Adrenal gland (tissue), 12 donors: Measurements from ENCODE around the gene TRIO. TPM values are rescaled to one million over a fixed set of nuclear protein-coding genes. Genes with fewer than 3 reads are reported as not detected.

Experiments
- DNase-seq, 7 donors: peaks; one replicate each; pipeline ENCODE4 v3.0.0-alpha.2; 2019 to 2020
- H3K27ac ChIP-seq, 5 donors: fragments of 200-600 bp; sonication (generic) in 4 of 5; 1 replicate in 3 of 5; 2 replicates in 2 of 5; pipeline versions ENCODE4 v1.5.1 to v1.8.0; 2016 to 2020; ENCODE audit warnings: mild to moderate bottlenecking in 1 of 5
- H3K27me3 ChIP-seq: fragments of 200-600 bp; 2 replicates; pipeline ENCODE4 v1.8.0; 2021
- H3K36me3 ChIP-seq, 2 donors: fragments of 200-600 bp; replicated peaks in 1 of 2; 1 replicate in 1 of 2; 2 replicates in 1 of 2; pipeline versions ENCODE4 v1.5.1 to v1.8.0; 2018 to 2022
- H3K4me1 ChIP-seq, 2 donors: fragments of 200-600 bp; replicated peaks in 1 of 2; 1 replicate in 1 of 2; 2 replicates in 1 of 2; pipeline versions ENCODE4 v1.5.1 to v1.8.0; 2018 to 2021
- H3K4me3 ChIP-seq, 4 donors: fragments of 200-600 bp; sonication (generic) in 3 of 4; one replicate each; pipeline ENCODE4 v1.5.1; 2016 to 2018
- H3K9me3 ChIP-seq, 3 donors: fragments of 200-600 bp; sonication (generic) in 1 of 3; replicated peaks in 1 of 3; 1 replicate in 2 of 3; 2 replicates in 1 of 3; pipeline versions ENCODE4 v1.5.1 to v1.8.0; 2016 to 2021
- CTCF ChIP-seq, 6 experiments: fragments of 450-650 bp in 4 of 6; fragments of 200-600 bp in 2 of 6; sonication (generic) in 1 of 6; IDR thresholded peaks; 1 replicate in 5 of 6; 2 replicates in 1 of 6; pipeline versions ENCODE4 v1.5.1 to v1.8.0; 2016 to 2021; ENCODE audit warnings: antibody characterized with exemption in 6 of 6, mild to moderate bottlenecking in 2 of 6, moderate library complexity in 1 of 6
- POLR2A ChIP-seq, 2 donors: fragments of 450-650 bp; IDR thresholded peaks; one replicate each; pipeline ENCODE4 v1.6.1; 2017; ENCODE audit warnings: antibody characterized with exemption in 2 of 2, mild to moderate bottlenecking in 2 of 2, moderate library complexity in 1 of 2
- WGBS, 4 donors: extraction: QIAGEN DNeasy Blood & Tissue Kit in 2 of 4; methylation state at CpG; one replicate each; pipeline versions ENCODE4 v1.1.5 to v1.1.7; 2013 to 2017; 5-methylcytosine and 5-hydroxymethylcytosine counted together
- intact Hi-C, 2 donors: fragments of 100-400 bp; cut with DNase I; formaldehyde crosslinking; loops; one replicate each; pipeline versions ENCODE4 v1.14.1 to v1.15.0; 2022 to 2023
- polyA plus RNA-seq, 3 donors: library from polyadenylated mRNA; stranded (reverse); fragments of 200-250 nt in 2 of 3; fragments of 350-450 nt in 1 of 3; fragmentation: Illumina TruSeq in 1 of 3; extraction: RNeasy Lipid Tissue Mini Kit (QIAGEN cat#74804) in 1 of 3; gene quantifications; one replicate each; pipeline ENCODE4 v1.2.3, GENCODE V29; 2013 to 2014
- total RNA-seq, 9 donors: library from RNA; depleted of rRNA in 4 of 9; stranded (reverse); fragments of >200 nt in 4 of 9; fragments of 120-200 nt in 1 of 9; fragmentation: NEBNext Ultra II Directional in 1 of 9; extraction: Animal tissue kit (Norgen Biotek cat#: 25700) in 1 of 9; gene quantifications; one replicate each; pipeline versions ENCODE4 v1.1.0 to v1.2.4, GENCODE V29; 2013 to 2023
- donor health status: healthy with polysubstance abuse.
- donor health status: Bipolar disorder and iron deficiency.
- donor health status: DM: yes; HTN: yes; CAD: no.
- donor health status: DM: no; HTN: no; CAD: no.
- donor health status: DM: no; HTN: no; CAD: no.
- donor health status: DM: yes; HTN: yes; CAD: no.

The TRIO gene
- total and polyA plus RNA-seq, 12 donors = 27.3 to 109 (median 72.4) TPM

- Histone ChIP-seq H3K9me3 (no peaks in the 10 kb centered on the region), H3K4me1 (peaks cover 7 to 43% of the 10 kb centered on the region in 2 donors), H3K27me3 (no peaks in the 10 kb centered on the region), H3K36me3 (no peaks in the 10 kb centered on the region), H3K27ac (peak overlapping the region in 3 of 5 donors; percentile 10 to 77 (median 62)), H3K4me3 (no peak overlapping the region)
- WGBS, 4 donors = 59 to 69% (median 65%) methylated on average over 4 of the region's 4 CpGs
- no peak for DNase-seq
- intact Hi-C loops = no loop called here
- TF ChIP-seq POLR2A (IDR thresholded peaks at IDR 0.05) = no peak
- TF ChIP-seq CTCF (IDR thresholded peaks at IDR 0.05) = no peak
Observed at GRCh38 chr5:14445013-14445412, 301.9 kb downstream of the TRIO start.

DNA sequence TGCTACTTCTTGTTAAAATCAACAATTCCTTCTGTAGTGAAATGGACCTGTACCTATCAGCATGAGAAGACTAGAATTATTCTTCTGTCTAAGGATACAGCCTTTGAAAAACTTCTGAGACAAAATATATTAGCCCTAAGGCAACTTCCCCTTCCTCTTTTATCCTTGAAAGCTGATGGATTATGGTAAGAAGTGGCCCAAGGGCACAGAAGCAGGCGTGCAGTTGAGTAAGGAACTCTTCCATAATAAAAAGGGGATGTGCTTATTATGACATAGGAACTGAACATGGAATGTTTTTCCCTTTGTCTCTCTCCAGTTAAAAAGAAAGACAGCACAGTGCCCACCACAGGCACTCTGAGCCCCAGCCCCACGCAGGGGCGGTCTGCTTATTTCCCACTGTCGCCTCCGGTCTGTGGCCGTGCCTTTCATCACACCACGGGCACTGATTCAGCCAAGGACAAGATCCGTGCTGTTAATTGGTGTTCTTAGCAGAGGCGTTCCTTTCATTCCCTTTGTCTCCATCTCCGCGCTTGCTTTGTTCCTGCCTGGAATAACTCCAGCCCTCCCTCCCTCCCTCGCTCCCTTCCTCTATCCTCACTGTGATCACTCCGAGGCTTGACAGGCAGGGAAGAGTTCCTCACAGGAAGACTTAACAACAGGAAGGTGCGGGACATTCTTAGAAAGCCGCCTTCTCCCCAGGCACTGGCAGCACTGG lies 302.6 kb downstream of the TRIO start:
- WGBS, 4 donors = 15 to 25% (median 20%) methylated on average over 13 to 15 of the region's 15 CpGs
- TF ChIP-seq CTCF (IDR thresholded peaks at IDR 0.05) (no peak), POLR2A (IDR thresholded peaks at IDR 0.05) (no peak)
- peak overlapping the region; percentile 19 to 77 (median 53) for H3K27ac ChIP-seq
- intact Hi-C loops = no loop called here
- DNase-seq = peak in 6 of 7 donors; percentile 37 to 75 (median 56)
- no peaks in the 10 kb centered on the region for H3K36me3 ChIP-seq
- no peaks in the 10 kb centered on the region for H3K27me3 ChIP-seq
- H3K4me1 ChIP-seq = peaks cover 7 to 43% of the 10 kb centered on the region in 2 donors
- peak overlapping the region in 1 of 4 donors; percentile 20 for H3K4me3 ChIP-seq
- H3K9me3 ChIP-seq = no peaks in the 10 kb centered on the region

DNA sequence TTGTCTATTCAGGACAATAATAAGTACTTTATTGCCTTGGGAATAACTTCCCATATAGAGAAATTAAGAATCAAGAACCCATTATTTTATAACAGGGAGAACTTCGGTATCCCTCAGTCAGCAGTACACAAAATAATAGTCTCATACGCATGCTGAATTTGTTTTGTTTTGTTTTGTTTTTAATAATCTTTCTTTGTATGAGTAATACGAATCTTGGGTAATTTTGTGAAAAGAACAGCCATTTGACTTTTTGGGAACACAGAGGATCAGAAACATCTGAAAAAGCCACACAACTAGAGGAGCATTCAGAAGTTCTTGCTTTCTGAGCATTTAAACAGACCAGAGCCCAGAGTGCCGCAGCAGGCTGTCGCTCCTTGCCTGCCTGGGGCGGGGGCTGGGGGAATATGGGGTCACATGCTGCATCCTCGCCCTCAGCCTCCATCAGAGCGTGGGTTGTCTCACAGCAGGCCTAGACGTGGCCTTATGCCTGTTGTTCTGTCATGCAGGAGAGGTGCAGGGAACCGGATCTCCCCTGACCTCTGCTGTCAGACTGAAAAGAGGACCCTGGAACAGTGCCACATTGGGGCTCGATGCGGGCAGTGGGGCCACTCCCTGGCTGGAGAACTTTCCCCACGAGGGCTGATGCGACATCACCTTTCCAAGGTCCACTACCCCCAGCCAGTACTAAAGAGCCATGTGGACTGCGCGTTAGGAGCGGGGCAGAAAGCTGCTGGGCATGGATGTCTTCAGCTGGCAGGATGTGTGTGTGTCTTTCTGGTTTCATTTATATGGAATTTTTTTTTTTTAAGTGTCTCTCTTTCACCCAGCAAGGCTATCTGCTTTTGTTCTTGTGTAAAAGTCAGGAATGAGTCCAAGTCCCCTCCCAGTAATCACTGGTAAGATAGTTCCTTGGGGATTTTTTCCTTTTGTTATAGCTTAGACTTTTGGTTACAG lies 305.1 kb downstream of the TRIO start:
- Histone ChIP-seq H3K27ac (peak overlapping the region in 4 of 5 donors; percentile 31 to 78 (median 64)), H3K9me3 (no peaks in the 10 kb centered on the region), H3K4me3 (peak overlapping the region in 1 of 4 donors; percentile 2), H3K27me3 (no peaks in the 10 kb centered on the region), H3K4me1 (peaks cover 7 to 59% of the 10 kb centered on the region in 2 donors), H3K36me3 (no peaks in the 10 kb centered on the region)
- DNase-seq = peak in 5 of 7 donors; percentile 28 to 70 (median 36)
- intact Hi-C loops = no loop called here
- TF ChIP-seq CTCF (IDR thresholded peaks at IDR 0.05) (no peak), POLR2A (IDR thresholded peaks at IDR 0.05) (no peak)
- WGBS, 4 donors = 51 to 60% (median 56%) methylated on average over 15 to 17 of the region's 17 CpGs

- Histone ChIP-seq H3K9me3 (no peaks in the 10 kb centered on the region), H3K36me3 (no peaks in the 10 kb centered on the region), H3K27me3 (no peaks in the 10 kb centered on the region), H3K4me1 (peaks cover 7 to 59% of the 10 kb centered on the region in 2 donors), H3K27ac (peak overlapping the region; percentile 20 to 72 (median 57)), H3K4me3 (no peak overlapping the region)
- intact Hi-C loops = no loop called here
- no peak for TF ChIP-seq POLR2A (IDR thresholded peaks at IDR 0.05)
- TF ChIP-seq CTCF (IDR thresholded peaks at IDR 0.05) = no peak
- peak in 3 of 7 donors; percentile 41 to 72 (median 46) for DNase-seq
- WGBS, 4 donors = 69 to 76% (median 71%) methylated on average over 10 to 16 of the region's 16 CpGs
Observed at GRCh38 chr5:14449052-14449661, 306.0 kb downstream of the TRIO start.
